ENCODE results near the gene CCDC50.

Gene CCDC50

DNA sequence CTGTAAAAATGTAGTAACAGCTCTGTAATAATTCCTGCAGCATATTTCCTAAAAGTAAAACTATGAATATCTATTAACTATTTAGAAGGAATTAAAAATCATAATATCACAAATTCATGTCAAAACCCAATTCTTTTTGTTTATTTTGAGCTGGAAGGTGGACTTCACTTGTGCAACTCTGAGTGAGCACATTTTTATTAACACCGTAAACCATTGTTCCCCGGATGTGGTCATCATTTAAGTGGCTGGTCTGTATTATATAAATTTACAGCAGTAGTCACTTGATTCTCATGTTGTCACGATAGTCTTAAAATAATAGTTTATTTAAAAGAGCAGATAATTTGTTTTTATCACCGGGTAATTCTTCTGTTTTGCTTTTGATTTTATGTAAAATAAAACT, 44.1 kb downstream of the CCDC50 start:
- peaks cover 7% of the 10 kb centered on the region for H3K4me1 ChIP-seq (ENCODE audit: control insufficient read depth, low read length)
- peaks cover 24% of the 10 kb centered on the region for H3K36me3 ChIP-seq (ENCODE audit: control insufficient read depth, low read length)
- no peak overlapping the region for H3K27ac ChIP-seq (ENCODE audit: low read depth, low read length)
- no peaks in the 10 kb centered on the region for H3K27me3 ChIP-seq (ENCODE audit: control insufficient read depth, low read length)
- no peaks in the 10 kb centered on the region for H4K20me1 ChIP-seq (ENCODE audit: control insufficient read depth, insufficient read depth, low read depth, low read length)
- H3K9me3 ChIP-seq (ENCODE audit: control insufficient read depth, insufficient read depth, low read length) = no peaks in the 10 kb centered on the region
- H3K4me2 ChIP-seq (ENCODE audit: low read length) = no peak overlapping the region
- H3K79me2 ChIP-seq (ENCODE audit: control insufficient read depth, low read length) = no peaks in the 10 kb centered on the region
- TF ChIP-seq, protein P1, sequence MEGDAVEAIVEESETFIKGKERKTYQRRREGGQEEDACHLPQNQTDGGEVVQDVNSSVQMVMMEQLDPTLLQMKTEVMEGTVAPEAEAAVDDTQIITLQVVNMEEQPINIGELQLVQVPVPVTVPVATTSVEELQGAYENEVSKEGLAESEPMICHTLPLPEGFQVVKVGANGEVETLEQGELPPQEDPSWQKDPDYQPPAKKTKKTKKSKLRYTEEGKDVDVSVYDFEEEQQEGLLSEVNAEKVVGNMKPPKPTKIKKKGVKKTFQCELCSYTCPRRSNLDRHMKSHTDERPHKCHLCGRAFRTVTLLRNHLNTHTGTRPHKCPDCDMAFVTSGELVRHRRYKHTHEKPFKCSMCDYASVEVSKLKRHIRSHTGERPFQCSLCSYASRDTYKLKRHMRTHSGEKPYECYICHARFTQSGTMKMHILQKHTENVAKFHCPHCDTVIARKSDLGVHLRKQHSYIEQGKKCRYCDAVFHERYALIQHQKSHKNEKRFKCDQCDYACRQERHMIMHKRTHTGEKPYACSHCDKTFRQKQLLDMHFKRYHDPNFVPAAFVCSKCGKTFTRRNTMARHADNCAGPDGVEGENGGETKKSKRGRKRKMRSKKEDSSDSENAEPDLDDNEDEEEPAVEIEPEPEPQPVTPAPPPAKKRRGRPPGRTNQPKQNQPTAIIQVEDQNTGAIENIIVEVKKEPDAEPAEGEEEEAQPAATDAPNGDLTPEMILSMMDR (IDR thresholded peaks at IDR 0.05; ENCODE audit: low read depth, low read length, poor library complexity, severe bottlenecking) = no peak
- TF ChIP-seq EZH2phosphoT487 (IDR thresholded peaks at IDR 0.05; ENCODE audit: borderline replicate concordance, low read length) = no peak
- no peak overlapping the region for H3K4me3 ChIP-seq (ENCODE audit: low read length)
- no peaks in the 10 kb centered on the region for H3F3A ChIP-seq (ENCODE audit: control insufficient read depth, insufficient read depth)
- H3K9me2 ChIP-seq (replicated peaks; ENCODE audit: control insufficient read depth, low read length) = no peaks in the 10 kb centered on the region

DNA sequence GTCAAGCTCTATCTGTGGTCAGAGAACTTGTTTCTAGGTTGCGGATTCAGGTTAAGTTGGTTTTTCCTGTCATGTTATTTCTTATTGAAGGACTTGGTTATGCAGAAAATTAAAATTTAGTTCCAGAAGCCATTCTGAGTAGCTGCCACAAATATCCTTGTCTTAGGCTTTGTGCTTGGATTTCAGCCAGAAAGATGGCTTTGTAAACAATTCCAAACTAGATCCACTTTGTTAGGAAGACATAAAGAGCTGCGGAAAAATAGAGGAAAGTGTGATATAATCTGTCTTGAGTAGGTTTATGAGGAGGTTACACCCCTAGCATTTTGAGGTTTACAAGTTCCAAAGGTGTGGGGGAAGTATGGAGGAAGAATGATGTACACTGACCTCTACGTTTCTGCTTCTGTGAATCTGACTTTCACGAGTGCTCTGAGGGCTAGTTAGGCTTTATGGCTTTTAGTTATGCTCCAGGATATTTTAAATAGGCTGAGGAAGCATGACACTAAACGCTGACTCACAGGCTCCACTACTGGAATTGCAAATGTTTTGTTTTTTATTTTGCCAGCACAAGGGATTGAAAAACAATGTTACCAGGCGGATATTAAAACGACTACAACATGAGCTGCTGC, 47.4 kb downstream of the CCDC50 start:
- no peaks in the 10 kb centered on the region for H3K27me3 ChIP-seq (ENCODE audit: control insufficient read depth, low read length)
- H3K79me2 ChIP-seq (ENCODE audit: control insufficient read depth, low read length) = no peaks in the 10 kb centered on the region
- TF ChIP-seq EZH2phosphoT487 (IDR thresholded peaks at IDR 0.05; ENCODE audit: borderline replicate concordance, low read length) = no peak
- TF ChIP-seq, protein P1 (IDR thresholded peaks at IDR 0.05; ENCODE audit: low read depth, low read length, poor library complexity, severe bottlenecking) = no peak
- H4K20me1 ChIP-seq (ENCODE audit: control insufficient read depth, insufficient read depth, low read depth, low read length) = no peaks in the 10 kb centered on the region
- no peak overlapping the region for H3K4me3 ChIP-seq (ENCODE audit: low read length)
- H3K9me3 ChIP-seq (ENCODE audit: control insufficient read depth, insufficient read depth, low read length) = no peaks in the 10 kb centered on the region
- peaks cover 18% of the 10 kb centered on the region for H3K36me3 ChIP-seq (ENCODE audit: control insufficient read depth, low read length)
- H3F3A ChIP-seq (ENCODE audit: control insufficient read depth, insufficient read depth) = no peaks in the 10 kb centered on the region
- H3K27ac ChIP-seq (ENCODE audit: low read depth, low read length) = no peak overlapping the region
- H3K9me2 ChIP-seq (replicated peaks; ENCODE audit: control insufficient read depth, low read length) = no peaks in the 10 kb centered on the region
- peaks cover 7% of the 10 kb centered on the region for H3K4me1 ChIP-seq (ENCODE audit: control insufficient read depth, low read length)
- no peak overlapping the region for H3K4me2 ChIP-seq (ENCODE audit: low read length)

DNA sequence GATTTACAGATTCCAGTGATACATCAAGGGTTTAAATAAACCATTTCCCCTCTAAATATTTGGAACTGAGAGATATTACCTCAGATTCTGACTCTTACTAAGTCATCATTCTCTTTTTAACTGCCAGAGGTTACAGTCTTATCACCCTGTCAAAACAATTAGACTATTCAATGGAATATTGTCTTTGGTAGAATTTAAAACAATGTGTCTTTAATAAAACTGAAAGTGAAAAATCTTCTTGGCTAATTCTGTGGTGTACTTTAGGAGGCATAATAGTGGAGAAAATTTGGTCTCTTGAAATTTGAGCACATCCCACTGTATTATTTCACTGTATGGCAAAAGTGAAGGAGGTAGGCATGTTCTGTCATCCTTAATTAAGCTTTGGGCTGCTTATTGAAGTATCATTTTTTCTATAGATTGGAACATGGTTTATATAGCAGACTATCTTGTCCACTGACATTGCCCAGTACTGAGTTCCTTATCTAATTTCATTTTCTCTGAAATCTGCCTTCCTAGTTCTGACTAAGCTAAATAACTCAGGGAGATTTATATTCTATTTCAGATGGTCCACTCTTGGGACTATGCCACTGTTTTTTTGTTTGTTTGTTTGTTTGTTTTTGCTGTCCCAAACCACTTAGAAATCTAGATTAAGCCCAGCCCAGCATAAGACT, 49.1 kb downstream of the CCDC50 start:
- Histone ChIP-seq H3K4me1 (ENCODE audit: control insufficient read depth, low read length) (peaks cover 13% of the 10 kb centered on the region), H3K9me3 (ENCODE audit: control insufficient read depth, insufficient read depth, low read length) (no peaks in the 10 kb centered on the region), H3K4me2 (ENCODE audit: low read length) (no peak overlapping the region), H3K79me2 (ENCODE audit: control insufficient read depth, low read length) (no peaks in the 10 kb centered on the region), H3F3A (ENCODE audit: control insufficient read depth, insufficient read depth) (no peaks in the 10 kb centered on the region), H3K27ac (ENCODE audit: low read depth, low read length) (no peak overlapping the region), H4K20me1 (ENCODE audit: control insufficient read depth, insufficient read depth, low read depth, low read length) (no peaks in the 10 kb centered on the region), H3K27me3 (ENCODE audit: control insufficient read depth, low read length) (no peaks in the 10 kb centered on the region), H3K9me2 (replicated peaks; ENCODE audit: control insufficient read depth, low read length) (no peaks in the 10 kb centered on the region), H3K36me3 (ENCODE audit: control insufficient read depth, low read length) (peaks cover 25% of the 10 kb centered on the region), H3K4me3 (ENCODE audit: low read length) (no peak overlapping the region)
- TF ChIP-seq, protein P1 (IDR thresholded peaks at IDR 0.05; ENCODE audit: low read depth, low read length, poor library complexity, severe bottlenecking) = no peak
- no peak for TF ChIP-seq EZH2phosphoT487 (IDR thresholded peaks at IDR 0.05; ENCODE audit: borderline replicate concordance, low read length)
